A549 (cell line): ENCODE measurements around the gene SDF4. TPM values are rescaled to one million over a fixed set of nuclear protein-coding genes. Genes with fewer than 3 reads are reported as not detected.

ENCODE experiments used
- ATAC-seq, 2 experiments: fragments of 200-7000 bp in 1 of 2; fragments of >200 bp in 1 of 2; cut with Nextera tagmentation in 1 of 2; cut with Tn5 transposase in 1 of 2; 3 replicates each; pipeline versions ENCODE4 v1.8.0 to v1.9.1; 2018 to 2020; ENCODE audit warnings: mild to moderate bottlenecking in 1 of 2, moderate library complexity in 1 of 2
- CTCF ChIA-PET: fragments of 300-600 bp; sonication (Branson Sonifier 250); formaldehyde crosslinking; extraction: SDS; loops from one replicate; lab custom pipeline; 2021; ENCODE audit warnings: antibody characterized with exemption, inconsistent platforms; lab: Yijun Ruan, JAX
- POLR2A ChIA-PET: fragments of 350-600 bp; formaldehyde crosslinking; extraction: SDS; loops from one replicate; lab custom pipeline; 2021; ENCODE audit warnings: antibody characterized with exemption, inconsistent platforms; lab: Yijun Ruan, JAX
- DNase-seq, 2 experiments: peaks; one replicate each; pipeline versions ENCODE4 v3.0.0 to v3.0.0-alpha.2; 2011 to 2016; ENCODE audit warnings: low read depth in 1 of 2, low spot score in 1 of 2
- FAIRE-seq: peaks from 2 replicates; lab custom pipeline; 2011; peaks lifted over from hg19 to GRCh38; lab: Jason Lieb, UNC
- H3K27ac ChIP-seq, 2 experiments: fragments of >200 bp; sonication (Bioruptor Twin); formaldehyde crosslinking; 3 replicates each; pipeline ENCODE4 v1.5.1; 2016 to 2017
- H3K4me1 ChIP-seq: fragments of >200 bp; sonication (Bioruptor Twin); formaldehyde crosslinking; 3 replicates; pipeline ENCODE4 v1.6.1; 2016
- H3K4me2 ChIP-seq: fragments of >200 bp; sonication (Bioruptor Twin); formaldehyde crosslinking; 3 replicates; pipeline ENCODE4 v1.6.1; 2016
- H3K4me3 ChIP-seq: fragments of >200 bp; sonication (Bioruptor Twin); formaldehyde crosslinking; 3 replicates; pipeline ENCODE4 v1.5.1; 2016
- H3K9me3 ChIP-seq: fragments of >200 bp; sonication (Bioruptor Twin); formaldehyde crosslinking; 3 replicates; pipeline ENCODE4 v1.6.1; 2016
- BHLHE40 ChIP-seq: IDR thresholded peaks from 2 replicates; pipeline ENCODE4 v1.6.1; 2012; ENCODE audit warnings: low read depth, low read length, inconsistent platforms
- CHD2 ChIP-seq: fragments of 150-350 bp; IDR thresholded peaks from 2 replicates; pipeline ENCODE4 v1.6.1; 2014; ENCODE audit warnings: low read length; ENCODE audit not compliant: partially characterized antibody
- HDAC2 ChIP-seq: fragments of 200-600 bp; sonication (generic); IDR thresholded peaks from 2 replicates; pipeline ENCODE4 v1.6.1; 2016
- HOXB13 ChIP-seq: fragments of 250-450 bp; sonication (Bioruptor Pico); IDR thresholded peaks from 2 replicates; pipeline ENCODE4 v1.5.0; 2020; ENCODE audit warnings: low read depth, mild to moderate bottlenecking, moderate library complexity
- HOXB5 ChIP-seq: fragments of 250-450 bp; sonication (Bioruptor Pico); IDR thresholded peaks from 2 replicates; pipeline ENCODE4 v1.5.0; 2020; ENCODE audit warnings: mild to moderate bottlenecking, moderate library complexity
- JUN ChIP-seq, 2 experiments: fragments of >200 bp; sonication (Bioruptor Twin); formaldehyde crosslinking; IDR thresholded peaks; 2 replicates in 1 of 2; 3 replicates in 1 of 2; pipeline ENCODE4 v1.6.1; 2016 to 2017
- KDM1A ChIP-seq: fragments of 200-600 bp; sonication (generic); IDR thresholded peaks from 2 replicates; pipeline ENCODE4 v1.6.1; 2016; ENCODE audit warnings: low read depth, mild to moderate bottlenecking
- MYC ChIP-seq: IDR thresholded peaks from 2 replicates; pipeline ENCODE4 v1.6.1; 2012; ENCODE audit warnings: mild to moderate bottlenecking, inconsistent platforms, low read length, improper control_type of control experiment, borderline replicate concordance
- NFE2L2 ChIP-seq: fragments of 150-350 bp; conservative IDR thresholded peaks from 2 replicates; pipeline ENCODE4 v1.6.1; 2014; ENCODE audit warnings: low read length
- PHF8 ChIP-seq: fragments of 200-600 bp; sonication (generic); IDR thresholded peaks from 2 replicates; pipeline ENCODE4 v1.6.1; 2016; ENCODE audit warnings: low read depth, mild to moderate bottlenecking, antibody characterized with exemption, moderate library complexity, borderline replicate concordance
- RFX5 ChIP-seq: fragments of 450-650 bp; IDR thresholded peaks from 2 replicates; pipeline ENCODE4 v1.7.1; 2014; ENCODE audit warnings: antibody characterized with exemption, mild to moderate bottlenecking, moderate library complexity
- RNF2 ChIP-seq: fragments of 200-600 bp; sonication (generic); IDR thresholded peaks from 2 replicates; pipeline ENCODE4 v1.6.1; 2016; ENCODE audit warnings: low read depth, mild to moderate bottlenecking, antibody characterized with exemption, moderate library complexity, borderline replicate concordance
- ZC3H11A ChIP-seq: fragments of 450-650 bp; IDR thresholded peaks from 2 replicates; pipeline ENCODE4 v1.6.1; 2014; ENCODE audit warnings: antibody characterized with exemption, mild to moderate bottlenecking
- WGBS: methylation state at CpG from one replicate; pipeline ENCODE4 v1.1.6; 2017; ENCODE audit errors: missing lambda C conversion rate; 5-methylcytosine and 5-hydroxymethylcytosine counted together
- polyA plus RNA-seq, 4 experiments: library from polyadenylated mRNA; depleted of rRNA in 3 of 4; stranded (reverse); fragments of >200 nt; fragmentation: RNase III in 1 of 4; extraction: RNeasy Plus Mini Kit Qiagen cat#74134 plus additional on column Dnase treatment in 1 of 4; gene quantifications; 2 replicates in 3 of 4; 3 replicates in 1 of 4; pipeline ENCODE4 v1.2.3, GENCODE V29; 2011 to 2017
- TF ChIP-seq, protein P1 (sequence below): fragments of 250-450 bp; sonication (Bioruptor Pico); IDR thresholded peaks from 2 replicates; pipeline ENCODE4 v1.5.0; 2021; ENCODE audit warnings: mild to moderate bottlenecking, moderate library complexity, borderline replicate concordance
- TF ChIP-seq, protein P2 (sequence below): IDR thresholded peaks from 2 replicates; pipeline ENCODE4 v1.6.1; 2012; ENCODE audit warnings: low read depth, borderline replicate concordance

The SDF4 gene
- polyA plus RNA-seq, 2 of the 4 experiments (the other 2 are of a cell fraction): 58.3 to 97.4 TPM

DNA sequence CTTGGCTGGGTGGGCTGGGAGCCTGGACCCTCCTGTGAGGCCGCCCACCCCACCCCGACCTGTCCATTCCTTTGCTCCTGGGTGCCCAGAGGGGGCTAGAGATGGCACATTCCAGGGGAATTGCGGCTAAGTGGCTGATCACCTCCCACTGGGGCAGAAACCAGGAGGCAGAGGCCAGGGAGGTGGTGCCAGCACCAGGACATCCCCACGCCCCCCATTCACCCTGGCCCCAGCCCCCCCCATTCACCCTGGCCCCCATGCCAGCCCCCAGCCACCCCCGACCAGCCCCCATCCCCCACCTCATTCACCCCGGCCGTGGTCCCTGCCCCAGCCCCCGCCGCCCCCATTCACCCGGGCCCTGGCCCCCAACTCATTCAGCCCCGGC lies 8.5 kb upstream of the SDF4 start:
- DNase-seq (no peak), FAIRE-seq (no peak), ATAC-seq (no peak)
- CTCF ChIA-PET: interaction anchor here (9.4 kb wide), 1 partner anchor 118 kb away, joined by 46 read pairs; no protein-coding TSS in a partner anchor
- Histone ChIP-seq H3K4me3 (no peak overlapping the region), H3K4me1 (peaks cover 33% of the 10 kb centered on the region), H3K4me2 (no peak overlapping the region), H3K27ac (no peak overlapping the region), H3K9me3 (no peaks in the 10 kb centered on the region)
- POLR2A ChIA-PET: no interaction called here
- 50% methylated on average over 2 of the region's 11 CpGs for WGBS
- TF ChIP-seq, protein P1, sequence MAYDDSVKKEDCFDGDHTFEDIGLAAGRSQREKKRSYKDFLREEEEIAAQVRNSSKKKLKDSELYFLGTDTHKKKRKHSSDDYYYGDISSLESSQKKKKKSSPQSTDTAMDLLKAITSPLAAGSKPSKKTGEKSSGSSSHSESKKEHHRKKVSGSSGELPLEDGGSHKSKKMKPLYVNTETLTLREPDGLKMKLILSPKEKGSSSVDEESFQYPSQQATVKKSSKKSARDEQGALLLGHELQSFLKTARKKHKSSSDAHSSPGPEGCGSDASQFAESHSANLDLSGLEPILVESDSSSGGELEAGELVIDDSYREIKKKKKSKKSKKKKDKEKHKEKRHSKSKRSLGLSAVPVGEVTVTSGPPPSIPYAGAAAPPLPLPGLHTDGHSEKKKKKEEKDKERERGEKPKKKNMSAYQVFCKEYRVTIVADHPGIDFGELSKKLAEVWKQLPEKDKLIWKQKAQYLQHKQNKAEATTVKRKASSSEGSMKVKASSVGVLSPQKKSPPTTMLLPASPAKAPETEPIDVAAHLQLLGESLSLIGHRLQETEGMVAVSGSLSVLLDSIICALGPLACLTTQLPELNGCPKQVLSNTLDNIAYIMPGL (CRISPR knock-in tag): no peak
- no peak for TF ChIP-seq HOXB5 (CRISPR knock-in tag)
- TF ChIP-seq RNF2: no peak
- TF ChIP-seq PHF8: no peak
- TF ChIP-seq NFE2L2: no peak

DNA sequence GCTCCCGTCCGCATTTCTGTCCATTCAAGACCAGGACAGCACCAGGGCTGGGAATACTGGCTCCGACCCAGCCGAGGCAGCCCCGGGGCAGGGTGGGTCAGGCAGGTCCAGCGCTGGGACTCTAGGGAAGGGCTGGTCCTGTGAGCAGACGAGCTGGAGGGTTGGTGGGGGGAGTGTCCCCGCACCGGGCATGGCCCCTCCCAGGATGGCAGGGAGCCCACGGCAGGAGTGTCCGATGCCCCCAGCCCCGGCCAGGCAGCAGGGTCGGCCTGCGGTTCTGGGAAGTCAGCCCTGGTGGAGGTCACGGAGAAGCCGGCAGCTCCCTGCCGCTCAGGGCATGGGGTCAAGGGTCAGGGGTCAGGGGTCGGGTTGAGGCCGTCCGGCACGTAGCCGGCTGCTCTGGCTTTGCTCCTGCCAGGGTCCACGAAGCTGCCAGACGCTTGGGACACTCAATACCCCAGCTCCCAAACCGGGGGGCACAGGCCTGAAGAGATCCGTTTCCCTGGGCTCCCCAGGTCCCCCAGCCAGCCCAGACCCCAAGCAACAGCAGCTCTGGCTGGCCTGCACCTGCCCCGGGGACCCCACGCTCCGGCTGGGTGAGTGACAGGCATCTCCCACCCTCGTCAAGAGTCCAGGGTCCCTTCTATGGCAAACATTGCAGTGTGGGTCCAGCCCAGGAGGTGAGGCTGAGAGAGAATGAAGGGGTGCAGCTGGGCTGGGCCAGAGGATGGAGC lies 8.0 kb upstream of the SDF4 start:
- CTCF ChIA-PET: interaction anchor here (0.6 to 9.4 kb wide), 4 partner anchors 118 to 301 kb away, joined by 3 to 46 read pairs (median 3); no protein-coding TSS in a partner anchor
- H3K4me2 ChIP-seq: no peak overlapping the region
- H3K27ac ChIP-seq: 0 out of 6 replicates have a peak overlapping the region, but pooled peaks of 1 of the 2 experiments have one; percentile 2
- ATAC-seq (peak; percentile 6 to 10; a peak in 3 of 6 replicates), DNase-seq (no peak), FAIRE-seq (no peak)
- POLR2A ChIA-PET: no interaction called here
- TF ChIP-seq HDAC2 (no peak), MYC (no peak), BHLHE40 (no peak), CHD2 (no peak), KDM1A (no peak), RFX5 (no peak), HOXB13 (CRISPR knock-in tag) (no peak), JUN (IDR thresholded peaks at IDR 0.05) (no peak)
- TF ChIP-seq, protein P2, sequence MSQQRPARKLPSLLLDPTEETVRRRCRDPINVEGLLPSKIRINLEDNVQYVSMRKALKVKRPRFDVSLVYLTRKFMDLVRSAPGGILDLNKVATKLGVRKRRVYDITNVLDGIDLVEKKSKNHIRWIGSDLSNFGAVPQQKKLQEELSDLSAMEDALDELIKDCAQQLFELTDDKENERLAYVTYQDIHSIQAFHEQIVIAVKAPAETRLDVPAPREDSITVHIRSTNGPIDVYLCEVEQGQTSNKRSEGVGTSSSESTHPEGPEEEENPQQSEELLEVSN: no peak
- no peak overlapping the region for H3K4me3 ChIP-seq
- peaks cover 31% of the 10 kb centered on the region for H3K4me1 ChIP-seq
- H3K9me3 ChIP-seq: no peaks in the 10 kb centered on the region
- 51% methylated on average over 5 of the region's 30 CpGs for WGBS

DNA sequence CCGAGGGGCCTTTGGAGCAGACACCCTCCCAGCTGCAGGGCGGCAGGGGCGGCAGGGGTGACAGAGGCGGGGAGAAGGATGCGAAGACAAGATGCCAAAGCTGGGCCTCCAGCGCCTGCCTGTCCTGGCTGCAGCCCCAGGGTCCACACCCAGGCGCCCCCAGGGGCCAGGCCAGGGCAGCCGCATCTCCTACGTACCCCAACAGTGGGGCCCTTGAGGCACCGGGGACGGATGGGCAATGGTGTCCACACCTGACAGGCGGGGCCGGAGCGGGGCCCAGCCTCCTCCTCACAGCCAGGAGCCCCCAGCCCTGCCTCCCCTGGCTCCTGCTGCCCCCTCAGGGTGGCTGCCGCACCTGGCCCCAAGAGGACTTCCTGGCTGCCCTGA lies 7.4 kb upstream of the SDF4 start:
- Histone ChIP-seq H3K9me3 (no peaks in the 10 kb centered on the region), H3K4me2 (no peak overlapping the region), H3K4me3 (no peak overlapping the region), H3K27ac (0 out of 6 replicates have a peak overlapping the region, but pooled peaks of 1 of the 2 experiments have one; percentile 2), H3K4me1 (peaks cover 27% of the 10 kb centered on the region)
- CTCF ChIA-PET: interaction anchor here (0.6 to 9.4 kb wide), 4 partner anchors 117 to 301 kb away, joined by 3 to 46 read pairs (median 3); no protein-coding TSS in a partner anchor
- ATAC-seq: no peak
- DNase-seq: no peak
- POLR2A ChIA-PET: interaction anchor here (0.9 kb wide), 1 partner anchor 22 kb away, joined by 4 read pairs; no protein-coding TSS in a partner anchor
- no peak for TF ChIP-seq JUN (IDR thresholded peaks at IDR 0.05)
- TF ChIP-seq RFX5: no peak
- WGBS: 100% methylated on average over 2 of the region's 15 CpGs
- no peak for FAIRE-seq

DNA sequence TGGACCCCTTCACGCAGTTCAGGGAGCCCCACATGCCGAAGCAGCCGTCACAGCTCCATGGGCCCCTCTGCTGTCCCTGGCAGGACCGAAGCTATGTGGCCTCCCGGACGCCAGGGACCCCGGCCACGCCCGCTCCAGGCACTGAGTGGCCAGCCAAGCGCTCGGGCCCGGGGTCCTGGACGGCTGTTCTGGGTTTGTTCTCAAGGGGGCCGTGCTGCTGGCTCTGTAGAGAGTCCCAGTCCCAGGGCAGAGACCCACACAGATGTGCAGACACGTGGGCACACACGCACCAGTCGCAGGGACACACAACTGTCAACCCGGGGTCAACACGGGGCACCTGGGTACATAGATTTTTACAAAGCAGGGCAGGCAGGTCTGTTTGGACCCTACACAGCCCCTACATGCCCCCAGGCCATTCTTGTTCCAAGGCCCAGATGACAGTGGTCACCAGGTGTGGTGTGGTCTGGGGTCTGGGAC lies 6.9 kb upstream of the SDF4 start:
- H3K9me3 ChIP-seq: no peaks in the 10 kb centered on the region
- H3K4me3 ChIP-seq: no peak overlapping the region
- ChIA-PET CTCF (interaction anchor here (0.6 to 9.4 kb wide), 5 partner anchors 33 to 254 kb away, joined by 3 to 46 read pairs (median 3); no protein-coding TSS in a partner anchor), POLR2A (interaction anchor here (0.9 kb wide), 1 partner anchor 22 kb away, joined by 4 read pairs; no protein-coding TSS in a partner anchor)
- H3K4me2 ChIP-seq: no peak overlapping the region
- H3K4me1 ChIP-seq: peaks cover 27% of the 10 kb centered on the region
- TF ChIP-seq ZC3H11A: no peak
- no peak for TF ChIP-seq BHLHE40
- no peak for TF ChIP-seq CHD2
- 81% methylated on average over 4 of the region's 19 CpGs for WGBS
- no peak overlapping the region for H3K27ac ChIP-seq
- no peak for FAIRE-seq
- no peak for DNase-seq
- ATAC-seq: no peak
